Measurements from ENCODE around the gene OTX2. TPM values are rescaled to one million over a fixed set of nuclear protein-coding genes. Genes with fewer than 3 reads are reported as not detected.

OTX2 gene
- total RNA-seq = not detected

DNA sequence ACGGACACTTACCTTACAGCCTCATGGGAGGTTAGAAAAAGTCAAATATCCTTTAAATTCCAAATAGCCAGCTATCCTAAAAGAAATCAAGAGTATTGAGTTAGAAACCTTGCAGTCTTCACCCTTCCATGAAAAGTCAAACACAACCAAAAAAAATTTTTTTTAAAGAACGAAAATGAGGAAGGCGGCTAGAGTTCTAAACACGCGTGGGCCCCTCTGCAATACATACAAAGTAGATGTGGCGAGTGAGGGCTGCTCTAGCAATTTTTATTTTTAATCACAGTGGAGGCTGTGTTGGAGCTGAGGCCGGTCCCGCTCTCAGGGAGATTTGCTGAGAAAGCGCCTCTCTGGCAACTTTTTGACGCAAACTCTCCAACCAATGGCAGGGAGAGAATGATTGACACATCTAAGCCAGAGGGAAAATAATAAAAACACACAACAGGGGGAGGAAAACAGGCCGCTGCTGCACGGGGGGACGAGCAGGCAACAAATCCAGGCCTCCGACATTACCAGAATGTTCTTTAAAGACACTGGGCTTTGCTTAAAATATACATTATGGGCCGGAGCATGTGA is at the start of gene OTX2:
TSS of gene OTX2 (minus strand) at position 333 of the 573 bp plus-strand sequence. CDS start 5,023 bp downstream, outside the sequence.
- no peak for DNase-seq (ENCODE audit: low spot score in 2 of 2)
- 23 to 31% methylated on average over 15 of the region's 15 CpGs for WGBS, 2 donors
- TF ChIP-seq POLR2A (IDR thresholded peaks at IDR 0.05) = no peak
- TF ChIP-seq, protein P1, sequence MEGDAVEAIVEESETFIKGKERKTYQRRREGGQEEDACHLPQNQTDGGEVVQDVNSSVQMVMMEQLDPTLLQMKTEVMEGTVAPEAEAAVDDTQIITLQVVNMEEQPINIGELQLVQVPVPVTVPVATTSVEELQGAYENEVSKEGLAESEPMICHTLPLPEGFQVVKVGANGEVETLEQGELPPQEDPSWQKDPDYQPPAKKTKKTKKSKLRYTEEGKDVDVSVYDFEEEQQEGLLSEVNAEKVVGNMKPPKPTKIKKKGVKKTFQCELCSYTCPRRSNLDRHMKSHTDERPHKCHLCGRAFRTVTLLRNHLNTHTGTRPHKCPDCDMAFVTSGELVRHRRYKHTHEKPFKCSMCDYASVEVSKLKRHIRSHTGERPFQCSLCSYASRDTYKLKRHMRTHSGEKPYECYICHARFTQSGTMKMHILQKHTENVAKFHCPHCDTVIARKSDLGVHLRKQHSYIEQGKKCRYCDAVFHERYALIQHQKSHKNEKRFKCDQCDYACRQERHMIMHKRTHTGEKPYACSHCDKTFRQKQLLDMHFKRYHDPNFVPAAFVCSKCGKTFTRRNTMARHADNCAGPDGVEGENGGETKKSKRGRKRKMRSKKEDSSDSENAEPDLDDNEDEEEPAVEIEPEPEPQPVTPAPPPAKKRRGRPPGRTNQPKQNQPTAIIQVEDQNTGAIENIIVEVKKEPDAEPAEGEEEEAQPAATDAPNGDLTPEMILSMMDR (IDR thresholded peaks at IDR 0.05) = no peak
- intact Hi-C loops (cut with DNase I; ENCODE audit: low total_unique reads) = no loop called here
- no peak within 1 kb of the TSS for H3K4me3 ChIP-seq (ENCODE audit: low read depth, poor library complexity, severe bottlenecking)

DNA sequence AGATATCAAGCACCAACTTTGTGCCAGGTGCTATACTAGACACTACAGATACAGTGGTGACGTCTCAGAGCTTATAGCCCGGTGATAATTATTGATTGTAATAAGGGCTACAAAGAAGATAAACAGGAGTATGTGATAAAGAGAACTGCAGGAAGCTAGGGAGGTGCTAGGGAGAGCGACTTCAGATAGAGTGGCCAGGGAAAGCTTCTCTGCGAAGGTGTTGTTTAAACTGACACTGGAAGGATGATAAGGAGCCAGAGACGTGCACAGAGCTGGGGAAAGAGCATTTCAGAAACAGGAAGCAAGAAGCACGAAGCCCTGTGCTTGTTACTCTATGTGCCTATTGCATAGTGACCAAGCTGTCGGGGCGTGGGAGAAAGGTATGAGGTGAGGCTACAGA is 48.1 kb upstream of the OTX2 start:
- DNase-seq (ENCODE audit: low spot score in 2 of 2) = no peak
- WGBS, 2 donors = 40 to 41% methylated on average over 8 of the region's 8 CpGs
- intact Hi-C loops (cut with DNase I; ENCODE audit: low total_unique reads) = no loop called here

DNA sequence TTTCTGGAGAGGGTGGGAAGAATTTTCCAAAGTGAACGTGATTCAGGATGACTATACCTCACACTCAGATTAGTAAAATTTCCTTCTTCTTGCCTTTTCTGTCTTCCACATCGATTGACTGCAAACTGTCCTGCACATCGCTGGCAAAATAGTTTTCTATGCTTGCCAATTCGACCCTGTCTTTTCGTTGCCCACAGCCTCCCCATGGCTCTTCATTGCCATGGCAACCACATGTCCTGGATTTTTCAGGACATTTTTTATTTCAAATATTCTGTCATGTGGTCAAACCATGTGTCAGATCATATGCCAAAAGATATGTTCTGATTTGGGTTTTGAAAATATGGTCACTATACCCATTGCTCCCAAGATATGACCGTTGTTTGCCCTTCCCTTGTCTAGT is 46.9 kb upstream of the OTX2 start:
- 68 to 75% methylated on average over 6 of the region's 6 CpGs for WGBS, 2 donors
- no peak for DNase-seq (ENCODE audit: low spot score in 2 of 2)
- TF ChIP-seq, protein P1 (IDR thresholded peaks at IDR 0.05) = no peak
- no peak for TF ChIP-seq POLR2A (IDR thresholded peaks at IDR 0.05)
- no peak overlapping the region for H3K4me3 ChIP-seq (ENCODE audit: low read depth, poor library complexity, severe bottlenecking)
- intact Hi-C loops (cut with DNase I; ENCODE audit: low total_unique reads) = no loop called here

More for the DNA sequence above, 48.1 kb upstream of the OTX2 start:
- no peak overlapping the region for H3K4me3 ChIP-seq (ENCODE audit: low read depth, poor library complexity, severe bottlenecking)
- TF ChIP-seq, protein P1 (IDR thresholded peaks at IDR 0.05) = no peak
- TF ChIP-seq POLR2A (IDR thresholded peaks at IDR 0.05) = no peak

DNA sequence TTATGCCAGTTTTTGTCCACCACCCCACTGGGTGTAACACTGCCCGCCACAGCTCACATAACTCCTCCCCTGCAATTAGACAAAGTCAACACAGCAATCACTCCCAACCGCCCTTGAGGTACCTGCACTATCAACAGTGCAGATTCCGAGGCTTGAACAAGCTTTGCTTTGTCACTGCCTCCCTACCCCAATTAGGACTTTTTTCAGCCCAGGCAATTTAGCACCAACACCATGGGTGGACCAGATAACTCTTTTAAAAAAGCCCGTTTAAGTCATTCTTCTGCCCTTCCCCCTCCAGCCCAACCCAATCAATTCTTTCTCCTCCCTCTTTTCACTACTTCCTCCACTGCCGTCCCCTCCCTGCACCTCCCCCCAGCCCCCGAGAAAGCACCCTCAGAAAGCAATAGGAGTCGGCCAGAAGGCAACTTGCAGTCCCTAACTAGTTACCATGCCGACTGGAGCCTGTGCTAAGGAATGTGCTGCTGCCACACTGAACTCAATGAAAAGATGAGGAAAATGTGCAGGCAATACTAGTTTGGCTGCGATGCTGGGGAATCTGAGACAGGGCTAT is 45.7 kb upstream of the OTX2 start:
- DNase-seq (ENCODE audit: low spot score in 2 of 2) = no peak
- TF ChIP-seq, protein P1 (IDR thresholded peaks at IDR 0.05) = no peak
- TF ChIP-seq POLR2A (IDR thresholded peaks at IDR 0.05) = no peak
- WGBS, 2 donors = 3 to 5% methylated on average over 9 of the region's 9 CpGs
- H3K4me3 ChIP-seq (ENCODE audit: low read depth, poor library complexity, severe bottlenecking) = no peak overlapping the region
- intact Hi-C loops (cut with DNase I; ENCODE audit: low total_unique reads) = no loop called here

DNA sequence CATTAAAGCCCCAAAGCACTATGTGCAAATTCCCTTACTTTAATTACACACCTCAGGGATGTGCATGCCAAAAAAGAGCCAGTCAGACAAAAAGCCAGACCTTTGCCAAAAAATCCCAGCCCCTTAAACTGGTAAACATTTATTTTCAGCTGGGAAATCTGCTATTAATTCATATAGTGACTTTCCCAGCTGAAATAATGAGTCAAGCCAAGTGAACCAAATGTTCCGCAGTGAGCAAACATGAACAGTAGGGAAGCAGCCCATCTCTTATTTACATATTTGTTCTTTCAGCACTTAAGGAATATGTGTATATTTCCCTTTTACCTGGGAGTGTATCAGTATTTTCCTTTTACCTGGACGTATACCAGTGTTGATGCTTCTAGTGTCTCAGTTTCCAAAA is 44.0 kb upstream of the OTX2 start:
- H3K4me3 ChIP-seq (ENCODE audit: low read depth, poor library complexity, severe bottlenecking) = no peak overlapping the region
- no peak for DNase-seq (ENCODE audit: low spot score in 2 of 2)
- no peak for TF ChIP-seq POLR2A (IDR thresholded peaks at IDR 0.05)
- TF ChIP-seq, protein P1 (IDR thresholded peaks at IDR 0.05) = no peak
- WGBS, 2 donors = 54 to 62% methylated on average over 2 of the region's 2 CpGs
- intact Hi-C loops (cut with DNase I; ENCODE audit: low total_unique reads) = no loop called here

Data from lower leg skin (tissue), 4 donors.